22Rv1 (cell line): ENCODE results near the gene ZFP36.
A peak's percentile ranks its signal among the peaks of the same experiment; 100 is the strongest.

ENCODE experiments used
- H3K27ac ChIP-seq: fragments of 450-650 bp; 2 replicates; pipeline ENCODE4 v1.5.1; 2017
- ZFX ChIP-seq: fragments of 450-650 bp; IDR thresholded peaks from 2 replicates; pipeline ENCODE4 v1.6.1; 2017; ENCODE audit warnings: antibody characterized with exemption, borderline replicate concordance
- TF ChIP-seq, protein P1 (sequence below): fragments of 450-650 bp; IDR thresholded peaks from 2 replicates; pipeline ENCODE4 v1.5.1; 2017; ENCODE audit warnings: mild to moderate bottlenecking

The ZFP36 gene

GRCh38 chr19:39409208-39410016 lies 2.8 kb downstream of the ZFP36 start:
- H3K27ac ChIP-seq, result peak overlapping the region; percentile 98
- TF ChIP-seq, protein P1, sequence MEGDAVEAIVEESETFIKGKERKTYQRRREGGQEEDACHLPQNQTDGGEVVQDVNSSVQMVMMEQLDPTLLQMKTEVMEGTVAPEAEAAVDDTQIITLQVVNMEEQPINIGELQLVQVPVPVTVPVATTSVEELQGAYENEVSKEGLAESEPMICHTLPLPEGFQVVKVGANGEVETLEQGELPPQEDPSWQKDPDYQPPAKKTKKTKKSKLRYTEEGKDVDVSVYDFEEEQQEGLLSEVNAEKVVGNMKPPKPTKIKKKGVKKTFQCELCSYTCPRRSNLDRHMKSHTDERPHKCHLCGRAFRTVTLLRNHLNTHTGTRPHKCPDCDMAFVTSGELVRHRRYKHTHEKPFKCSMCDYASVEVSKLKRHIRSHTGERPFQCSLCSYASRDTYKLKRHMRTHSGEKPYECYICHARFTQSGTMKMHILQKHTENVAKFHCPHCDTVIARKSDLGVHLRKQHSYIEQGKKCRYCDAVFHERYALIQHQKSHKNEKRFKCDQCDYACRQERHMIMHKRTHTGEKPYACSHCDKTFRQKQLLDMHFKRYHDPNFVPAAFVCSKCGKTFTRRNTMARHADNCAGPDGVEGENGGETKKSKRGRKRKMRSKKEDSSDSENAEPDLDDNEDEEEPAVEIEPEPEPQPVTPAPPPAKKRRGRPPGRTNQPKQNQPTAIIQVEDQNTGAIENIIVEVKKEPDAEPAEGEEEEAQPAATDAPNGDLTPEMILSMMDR, result no peak
- TF ChIP-seq ZFX, result no peak

DNA sequence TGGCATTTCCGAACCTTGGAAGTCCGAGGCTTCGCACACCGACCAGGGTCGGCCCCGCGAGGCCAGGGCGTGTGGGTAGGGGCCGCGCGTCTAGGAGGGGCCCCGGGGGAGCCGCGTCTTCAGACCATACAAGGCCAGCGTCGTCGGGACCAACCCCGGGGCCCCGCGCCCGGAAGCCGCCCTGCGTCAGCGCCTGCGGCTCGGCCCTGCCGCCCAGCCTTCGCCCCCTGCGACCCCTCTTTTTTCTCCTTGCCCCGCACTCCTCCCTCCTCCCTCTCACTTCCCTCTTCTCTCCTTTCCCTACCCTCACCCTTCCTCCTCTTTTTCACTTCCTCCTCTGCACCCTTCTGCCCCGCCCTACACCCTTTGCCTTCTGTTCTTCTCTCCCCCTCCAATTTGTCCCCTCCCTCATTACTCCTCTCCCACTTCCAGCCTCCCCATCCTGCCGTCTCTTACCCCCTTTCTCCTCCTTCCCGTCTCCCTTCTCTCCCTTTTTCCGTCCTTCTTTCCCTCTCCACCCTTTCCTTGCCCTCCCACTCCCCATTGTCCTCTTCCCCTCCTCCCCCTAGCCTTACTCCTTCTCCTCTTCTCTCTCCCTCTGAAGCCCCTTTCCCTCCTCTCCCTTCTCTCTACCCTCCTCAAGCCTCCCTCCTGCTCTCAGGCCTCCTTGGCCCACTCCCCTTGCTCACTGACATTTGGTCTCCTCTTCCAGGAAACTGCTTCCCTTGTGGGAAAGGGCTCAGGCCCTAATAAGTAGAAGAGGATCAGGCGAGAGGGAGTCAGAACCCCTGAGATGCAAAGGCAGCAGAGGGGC lies 3.6 kb downstream of the ZFP36 start:
- TF ChIP-seq, protein P1, result no peak
- peak overlapping the region; percentile 98 for H3K27ac ChIP-seq

DNA sequence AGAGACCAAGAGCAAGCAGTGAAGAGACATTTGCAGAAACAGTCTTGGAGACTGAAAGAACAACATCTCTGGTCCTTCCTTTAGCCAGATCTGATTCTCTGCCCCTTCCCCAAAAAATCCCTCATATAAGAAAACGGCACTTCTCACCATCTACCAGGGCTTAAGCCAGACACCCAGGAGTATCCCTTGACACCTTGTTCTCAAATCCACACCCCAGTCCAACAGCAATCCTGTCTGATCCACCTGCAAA lies 4.1 kb downstream of the ZFP36 start:
- H3K27ac ChIP-seq, result peak overlapping the region; percentile 98
- TF ChIP-seq, protein P1, result no peak
- no peak for TF ChIP-seq ZFX

GRCh38 chr19:39411081-39411831 lies 4.6 kb downstream of the ZFP36 start:
- H3K27ac ChIP-seq, result peak overlapping the region; percentile 98
- no peak for TF ChIP-seq ZFX

DNA sequence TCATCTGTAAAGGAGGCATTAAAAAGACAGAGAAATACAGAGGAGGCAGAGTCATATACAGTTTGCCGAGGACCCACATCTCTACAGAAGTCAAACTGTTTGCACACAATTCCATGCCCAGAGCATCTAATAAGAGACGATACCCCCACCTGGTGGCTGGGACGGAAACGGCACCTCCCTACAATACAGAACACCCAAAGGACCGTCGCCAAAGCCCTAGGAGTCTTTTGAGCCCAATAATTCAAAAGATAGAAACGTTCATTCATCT lies 5.1 kb downstream of the ZFP36 start:
- peak overlapping the region; percentile 98 for H3K27ac ChIP-seq

GRCh38 chr19:39412100-39412866 lies 5.6 kb downstream of the ZFP36 start, which contains the start of gene PLEKHG2:
Gene PLEKHG2 (plus strand): TSS chr19:39412669. CDS start chr19:39414087, 1,418 bp downstream.
- TF ChIP-seq, protein P1, result peak; percentile 71; the same call in 1 of the 2 replicates
- no peak for TF ChIP-seq ZFX
- peak within 1 kb of the TSS; percentile 98 for H3K27ac ChIP-seq

More for the DNA sequence above, 5.1 kb downstream of the ZFP36 start:
- TF ChIP-seq, protein P1, result peak; percentile 86
- TF ChIP-seq ZFX, result no peak

DNA sequence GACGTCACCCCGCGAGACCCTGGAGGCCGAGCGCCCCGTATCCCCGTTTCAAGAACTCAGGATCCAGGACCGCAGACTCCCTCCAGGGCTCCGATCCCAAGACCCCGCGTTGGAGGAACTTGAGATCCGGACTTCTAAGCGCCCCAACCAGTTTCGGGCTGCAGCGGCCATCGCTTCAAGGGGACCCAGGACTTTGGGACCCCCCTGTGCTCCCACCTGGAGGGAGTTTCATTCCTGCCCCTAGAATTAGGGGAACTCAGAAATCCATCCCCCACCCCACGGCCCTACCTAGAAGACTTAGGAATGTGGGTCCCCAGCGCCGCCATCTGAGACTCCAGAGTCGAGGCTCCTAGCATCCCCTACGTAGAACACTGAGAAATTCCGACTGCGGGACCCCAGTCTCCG lies 6.2 kb downstream of the ZFP36 start:
- TF ChIP-seq, protein P1, result no peak; the same call in 1 of the 2 replicates
- no peak for TF ChIP-seq ZFX
- peak overlapping the region; percentile 98 for H3K27ac ChIP-seq
